ENCODE measurements around the gene FASN.
A peak's percentile ranks its signal among the peaks of the same experiment; 100 is the strongest.
"Not testable (repeated sequence)": the region's sequence is repeated elsewhere in the genome, so short reads cannot be mapped to it uniquely, and the experiment has no call there.

Gene FASN

DNA sequence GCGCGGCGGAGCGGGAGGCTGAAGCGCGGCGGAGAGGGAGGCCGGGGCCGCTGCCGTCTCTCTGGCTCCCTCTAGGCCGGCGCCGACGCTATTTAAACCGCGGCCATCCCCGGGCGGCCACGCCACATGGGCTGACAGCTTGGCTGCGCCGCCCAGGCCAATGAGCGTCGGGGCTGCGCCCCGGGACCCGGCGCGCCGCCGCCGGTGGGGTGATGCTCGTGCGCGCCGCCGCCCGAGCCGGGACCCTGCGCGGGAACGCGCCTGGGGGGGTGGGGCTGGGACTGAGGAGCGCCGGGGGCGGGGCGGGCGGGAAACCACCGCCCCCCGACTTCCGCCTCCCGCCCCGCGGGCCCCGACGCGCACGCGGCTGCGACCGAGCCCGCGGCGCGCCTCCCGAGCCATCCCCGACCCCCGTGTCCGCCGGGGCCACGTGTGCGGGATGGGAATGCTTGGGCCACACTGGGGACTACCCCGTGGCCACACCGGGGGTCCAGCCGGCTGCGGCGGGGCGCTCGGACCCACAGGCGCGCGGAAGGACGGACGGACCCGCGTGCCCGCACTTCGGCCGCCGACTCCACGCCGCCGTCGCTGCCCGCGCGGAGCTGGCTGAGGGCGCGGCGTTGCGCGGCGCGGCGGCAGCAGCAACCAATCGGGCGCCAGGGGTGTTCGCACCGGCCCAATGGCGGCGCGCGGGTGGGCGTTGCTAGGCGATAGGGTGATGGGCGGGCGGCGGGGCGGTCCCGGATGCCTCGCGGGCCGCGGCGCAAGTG lies at the start of gene FASN:
FASN (minus strand) TSS at position 68 of the 770 bp plus-strand sequence. CDS start 1,791 bp downstream, outside the sequence.
- peak; percentile 91 for DNase-seq (ENCODE audit: low read depth)

DNA sequence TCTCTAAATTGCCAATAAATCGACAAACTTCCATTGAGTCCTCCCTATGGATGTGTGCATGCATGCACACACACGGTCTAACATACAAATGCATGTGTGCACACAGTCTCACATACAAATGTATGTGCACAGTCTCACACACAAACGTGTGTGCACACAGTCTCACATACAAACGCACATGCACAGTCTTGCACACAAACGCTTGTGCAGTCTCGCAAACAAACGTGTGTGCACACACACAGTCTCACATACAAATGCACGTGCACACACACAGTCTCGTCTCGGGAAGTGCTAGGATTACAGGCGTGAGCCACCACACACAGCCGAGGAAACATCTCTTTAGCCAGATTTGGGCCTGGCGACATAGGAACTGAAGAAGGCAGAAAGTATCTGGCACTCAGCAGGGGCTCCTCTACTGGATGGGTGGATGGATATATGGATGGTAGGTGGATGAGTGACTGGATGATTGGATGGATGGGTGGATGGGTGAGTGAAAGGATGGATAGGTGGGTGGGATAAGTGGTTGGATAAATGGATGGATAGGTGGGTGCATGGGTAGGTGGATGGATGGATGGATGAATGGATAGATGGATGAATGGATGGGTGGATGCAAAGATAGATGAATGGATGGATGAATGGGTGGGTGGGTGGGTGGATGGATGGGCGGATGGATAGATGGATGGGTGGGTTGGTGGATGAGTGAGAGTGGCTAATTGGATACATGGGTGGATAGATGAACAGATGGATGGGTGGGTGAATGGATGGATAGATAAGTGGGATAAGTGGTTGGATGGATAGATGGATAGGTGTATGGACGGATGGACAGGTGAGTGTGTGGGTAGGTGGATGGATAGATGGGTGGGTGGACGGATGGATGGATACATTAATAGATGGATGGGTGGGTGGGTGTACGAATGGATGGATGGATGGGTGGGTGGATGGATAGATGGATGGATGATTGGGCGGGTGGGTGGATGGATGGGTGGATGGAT lies 48.9 kb upstream of the FASN start:
- no peak for DNase-seq (ENCODE audit: low read depth)

DNA sequence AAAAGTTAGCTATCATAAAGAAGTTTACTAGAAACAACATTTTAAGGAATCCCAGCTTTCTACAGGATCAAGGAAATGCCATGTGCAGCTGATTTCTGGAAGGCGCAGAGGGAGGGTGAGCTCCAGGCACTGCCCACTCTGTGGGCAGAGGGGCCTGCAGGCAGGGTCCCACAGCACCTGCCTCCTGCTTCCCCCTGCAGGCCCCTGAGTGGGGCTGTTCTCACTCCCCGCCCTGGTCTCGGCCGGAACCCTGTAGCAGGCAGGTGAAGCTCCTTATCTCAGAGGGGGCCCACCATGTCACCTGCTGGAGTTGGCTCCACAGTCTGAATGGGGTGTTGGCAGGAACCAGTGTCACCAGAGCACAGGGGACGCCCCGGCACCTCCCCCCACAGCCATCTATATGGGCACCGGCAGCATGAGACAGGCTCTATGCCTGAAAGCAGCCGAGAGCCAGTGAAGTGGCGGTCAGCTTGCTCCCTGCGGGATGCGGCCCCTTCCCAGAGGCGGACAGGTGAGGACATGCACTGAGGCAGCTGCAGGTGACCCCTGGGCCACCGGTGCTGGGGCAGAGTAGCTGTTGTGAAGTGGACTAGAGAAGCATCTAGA lies 47.6 kb upstream of the FASN start:
- DNase-seq (ENCODE audit: low read depth) = no peak

DNA sequence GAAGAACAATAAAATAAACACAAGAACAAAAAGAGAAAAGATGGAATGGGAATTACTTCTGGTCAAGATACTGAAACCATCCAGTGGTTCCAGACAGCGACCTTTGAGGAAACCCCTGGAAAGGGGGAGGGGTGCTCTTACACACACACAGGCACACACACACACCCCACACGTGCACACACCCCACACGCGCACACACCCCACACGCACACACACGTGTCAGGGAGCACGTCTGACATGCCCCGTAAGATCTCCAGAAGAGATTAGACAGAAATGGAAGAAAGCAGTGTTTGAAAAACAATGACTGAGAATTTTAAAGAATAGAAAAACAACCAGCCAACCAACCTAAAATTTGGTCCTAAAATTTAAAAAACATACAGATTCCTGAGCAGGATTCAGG lies 45.3 kb upstream of the FASN start:
- no peak for DNase-seq (ENCODE audit: low read depth)

DNA sequence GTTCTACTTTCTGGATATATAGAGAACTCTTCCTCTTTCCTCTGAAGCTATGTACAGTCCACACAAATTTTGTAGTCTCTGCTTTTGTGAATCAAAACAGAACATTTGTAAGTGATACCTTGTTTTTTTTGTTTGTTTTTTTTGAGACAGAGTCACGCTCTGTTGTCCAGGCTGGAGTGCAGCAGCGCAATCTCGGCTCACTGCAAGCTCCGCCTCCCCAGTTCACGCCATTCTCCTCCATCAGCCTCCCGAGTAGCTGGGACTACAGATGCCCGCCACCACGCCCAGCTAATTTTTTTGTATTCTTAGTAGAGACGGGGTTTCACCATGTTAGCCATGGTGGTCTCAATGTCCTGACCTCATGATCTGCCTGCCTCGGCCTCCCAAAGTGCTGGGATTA lies 41.9 kb upstream of the FASN start:
- DNase-seq (ENCODE audit: low read depth) = not testable (repeated sequence)

DNA sequence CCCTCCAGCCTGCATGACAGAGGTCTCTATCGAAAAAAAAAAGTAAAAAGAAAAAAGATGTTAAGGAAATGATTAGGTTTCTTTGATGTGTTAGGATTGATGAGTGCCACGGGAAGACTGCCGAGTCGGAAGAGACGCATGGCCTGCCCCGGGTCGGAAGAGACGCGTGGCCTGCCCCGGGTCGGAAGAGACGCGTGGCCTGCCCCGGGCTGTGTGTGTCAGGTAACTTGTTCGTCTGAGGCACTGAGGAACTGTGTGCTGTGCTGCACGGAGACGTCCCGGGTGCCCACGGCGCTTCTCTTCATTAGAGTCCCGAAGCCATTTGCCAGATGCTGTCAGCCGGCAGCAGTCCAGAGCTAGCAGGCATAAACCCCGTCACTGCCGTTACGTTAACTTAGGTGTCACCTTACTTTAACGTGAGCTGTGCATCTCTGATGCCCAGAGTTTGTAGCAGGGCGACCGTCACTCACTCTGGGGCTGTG lies 40.5 kb upstream of the FASN start:
- DNase-seq (ENCODE audit: low read depth) = no peak

DNA sequence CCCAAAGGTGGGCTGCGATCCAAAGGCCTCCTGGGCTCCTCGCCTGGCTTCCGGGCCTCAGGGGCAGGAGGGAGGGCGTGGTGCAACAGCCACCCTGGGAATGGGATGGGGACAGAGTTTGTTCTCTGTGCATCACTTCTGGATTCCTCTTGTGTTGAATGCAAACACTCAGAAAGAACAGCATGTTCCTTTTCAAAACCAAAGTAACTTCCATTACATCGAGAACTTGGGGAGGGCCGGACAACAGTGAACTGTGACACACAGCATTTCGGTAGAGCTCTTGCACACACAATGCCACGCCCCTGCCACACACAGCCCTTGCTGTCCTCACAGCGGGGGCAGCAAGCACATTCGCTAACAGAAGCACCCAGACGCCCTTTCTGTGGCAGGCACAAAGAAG lies 36.1 kb upstream of the FASN start:
- DNase-seq (ENCODE audit: low read depth) = no peak

DNA sequence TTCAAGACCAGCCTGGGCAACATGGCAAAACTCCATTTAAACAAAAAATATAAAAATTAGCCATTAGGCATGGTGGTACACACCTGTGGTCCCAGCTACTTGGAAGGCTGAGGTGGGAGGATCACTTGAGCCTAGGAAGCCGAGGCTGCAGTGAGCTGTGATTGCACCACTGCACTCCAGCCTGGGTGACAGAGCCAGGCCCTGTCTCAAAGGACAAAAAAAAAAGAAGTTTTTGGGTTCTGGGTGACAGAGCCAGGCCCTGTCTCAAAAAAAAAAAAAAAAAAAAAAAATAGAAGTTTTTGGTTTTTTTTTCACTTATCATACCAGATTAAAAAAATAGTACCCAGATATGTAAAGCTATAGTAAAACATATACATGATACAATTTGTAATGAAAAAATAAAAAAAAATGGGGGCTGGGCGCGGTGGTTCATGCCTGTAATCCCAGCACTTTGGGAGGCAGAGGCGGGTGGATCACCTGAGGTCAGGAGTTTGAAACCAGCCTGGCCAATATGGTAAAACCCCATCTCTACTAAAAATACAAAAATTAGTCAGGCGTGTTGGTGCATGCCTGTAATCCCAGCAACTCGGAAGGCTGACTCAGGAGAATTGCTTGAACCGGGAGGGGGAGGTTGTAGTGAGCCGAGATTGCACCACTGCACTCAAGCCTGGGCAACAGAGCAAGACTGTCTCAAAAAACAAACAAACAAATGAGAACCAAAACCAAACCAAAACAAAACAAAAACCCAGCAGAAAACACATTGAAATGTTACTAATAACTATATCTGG lies 35.3 kb upstream of the FASN start:
- DNase-seq (ENCODE audit: low read depth) = not testable (repeated sequence)

DNA sequence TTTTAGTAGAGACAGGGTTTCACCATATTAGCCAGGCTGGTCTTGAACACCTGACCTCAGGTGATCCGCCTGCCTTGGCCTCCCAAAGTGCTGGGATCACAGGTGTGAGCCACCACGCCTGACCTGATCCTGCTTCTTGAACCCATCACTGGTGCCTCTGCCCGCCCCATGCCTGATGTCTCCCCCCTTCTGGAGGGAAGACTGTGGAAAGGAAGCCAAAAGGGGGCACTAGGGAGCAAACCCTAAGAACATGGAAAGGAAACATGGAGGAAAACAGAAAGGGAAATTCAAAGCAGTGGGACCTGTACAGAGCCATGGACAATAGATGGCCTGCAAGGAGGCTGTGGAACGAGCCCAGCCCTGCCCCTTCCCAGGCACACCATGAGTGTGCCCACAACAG lies 31.1 kb upstream of the FASN start:
- DNase-seq (ENCODE audit: low read depth) = no peak

DNA sequence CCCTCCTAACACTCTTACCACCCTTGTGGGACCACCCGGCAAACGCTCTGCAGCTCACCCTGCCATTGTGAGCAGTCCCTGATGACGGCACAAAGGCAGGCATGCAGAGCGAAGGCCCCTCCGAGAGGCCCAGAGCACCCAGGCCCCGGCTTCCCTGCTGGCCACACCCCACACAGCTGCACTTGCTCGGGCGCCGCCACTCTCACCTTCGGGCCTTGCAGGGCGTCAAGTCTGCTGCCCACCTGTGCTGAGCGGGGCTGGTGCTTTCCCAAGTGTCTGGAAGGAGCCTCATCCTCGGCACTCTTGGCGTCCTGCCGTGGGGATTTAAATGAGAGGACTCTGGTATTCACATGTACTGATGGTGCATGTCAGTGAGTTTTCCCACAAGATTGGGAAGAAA lies 30.3 kb upstream of the FASN start:
- DNase-seq (ENCODE audit: low read depth) = no peak

DNA sequence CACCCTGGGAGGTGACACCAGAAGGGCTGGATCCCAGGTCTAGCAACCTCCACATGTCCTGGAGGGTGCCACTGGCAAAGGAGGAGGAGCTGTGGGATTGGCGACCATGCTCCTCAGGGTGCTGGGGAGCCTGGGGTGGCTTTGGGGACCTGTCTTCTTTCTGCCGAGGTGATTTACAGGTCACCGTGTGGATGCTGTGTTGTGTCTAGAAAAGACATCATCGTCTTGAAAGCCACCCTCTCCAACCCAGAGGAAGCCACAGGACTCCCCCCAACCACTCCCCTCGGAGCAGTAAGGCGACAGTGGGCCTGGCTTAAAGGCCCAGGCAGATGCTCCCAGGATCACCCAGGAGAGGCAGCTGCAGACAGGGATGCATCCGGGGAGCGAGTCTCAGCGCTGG lies 29.7 kb upstream of the FASN start:
- no peak for DNase-seq (ENCODE audit: low read depth)

DNA sequence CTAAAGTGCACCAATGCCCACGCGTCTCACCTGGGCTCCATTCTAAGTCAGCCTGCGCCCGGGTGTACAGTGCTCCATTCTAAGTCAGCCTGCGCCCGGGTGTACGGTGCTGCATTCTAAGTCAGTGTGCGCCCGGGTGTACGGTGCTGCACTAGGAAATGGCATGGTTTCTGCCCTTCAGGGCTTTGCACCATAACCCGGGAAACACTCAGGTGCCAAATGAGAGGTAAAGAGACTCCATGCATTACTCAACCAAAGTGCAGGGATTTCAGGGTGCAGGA lies 29.2 kb upstream of the FASN start:
- no peak for DNase-seq (ENCODE audit: low read depth)

DNA sequence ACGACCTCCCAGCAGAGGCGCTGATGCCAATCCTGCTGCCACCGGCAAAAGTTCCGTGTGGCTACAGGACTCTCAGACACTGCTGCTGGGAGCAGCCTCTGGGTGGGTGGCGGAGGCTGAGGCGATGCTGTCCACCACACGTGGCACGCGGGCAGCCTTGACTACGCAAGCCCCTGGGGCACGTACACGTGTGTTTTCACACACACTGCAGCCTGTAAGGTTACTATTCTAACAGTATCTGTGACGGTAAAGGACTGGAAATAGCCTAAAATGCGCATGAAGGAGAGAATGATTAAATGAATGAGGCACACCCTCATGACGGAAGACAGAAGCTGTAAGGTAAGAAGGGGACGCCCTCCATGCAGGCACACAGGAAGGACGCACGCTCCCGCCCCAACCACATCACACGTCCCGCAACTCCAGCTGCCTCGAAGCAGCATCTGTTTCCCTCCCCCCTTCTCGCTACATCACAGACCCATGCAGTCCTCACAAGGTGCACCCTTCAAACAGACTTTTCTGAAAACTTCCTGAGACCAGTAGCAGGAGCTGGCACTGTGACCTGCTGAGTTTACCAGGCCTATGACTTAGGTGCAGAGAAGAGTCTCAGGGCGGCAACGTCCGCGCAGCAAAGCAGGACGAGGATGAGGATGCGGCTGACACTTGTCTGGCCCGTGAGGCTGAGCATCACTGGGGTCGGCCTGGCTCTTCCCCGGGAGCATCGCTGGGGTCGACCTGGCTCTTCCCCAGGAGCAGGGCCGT lies 28.7 kb upstream of the FASN start:
- DNase-seq (ENCODE audit: low read depth) = peak; percentile 52

DNA sequence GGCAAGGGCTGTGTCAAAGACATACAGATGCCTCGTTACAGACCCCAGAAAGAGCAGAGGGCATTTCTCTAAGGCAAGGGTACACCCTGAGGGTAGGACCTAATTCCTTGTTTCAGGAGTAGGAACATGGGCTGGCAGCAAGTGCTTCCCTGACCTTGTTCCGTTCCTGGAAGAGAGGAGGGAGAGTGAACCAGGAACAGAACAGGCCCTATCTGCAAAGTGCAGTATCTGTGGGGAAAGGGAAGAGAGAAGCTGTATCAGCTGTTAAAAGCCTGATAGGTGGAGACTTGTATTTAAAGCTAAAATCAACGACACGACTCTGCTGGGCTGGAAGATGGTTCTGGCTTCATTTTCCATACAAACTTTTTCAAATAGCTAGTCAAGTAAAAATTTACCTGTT lies 26.1 kb upstream of the FASN start:
- no peak for DNase-seq (ENCODE audit: low read depth)

DNA sequence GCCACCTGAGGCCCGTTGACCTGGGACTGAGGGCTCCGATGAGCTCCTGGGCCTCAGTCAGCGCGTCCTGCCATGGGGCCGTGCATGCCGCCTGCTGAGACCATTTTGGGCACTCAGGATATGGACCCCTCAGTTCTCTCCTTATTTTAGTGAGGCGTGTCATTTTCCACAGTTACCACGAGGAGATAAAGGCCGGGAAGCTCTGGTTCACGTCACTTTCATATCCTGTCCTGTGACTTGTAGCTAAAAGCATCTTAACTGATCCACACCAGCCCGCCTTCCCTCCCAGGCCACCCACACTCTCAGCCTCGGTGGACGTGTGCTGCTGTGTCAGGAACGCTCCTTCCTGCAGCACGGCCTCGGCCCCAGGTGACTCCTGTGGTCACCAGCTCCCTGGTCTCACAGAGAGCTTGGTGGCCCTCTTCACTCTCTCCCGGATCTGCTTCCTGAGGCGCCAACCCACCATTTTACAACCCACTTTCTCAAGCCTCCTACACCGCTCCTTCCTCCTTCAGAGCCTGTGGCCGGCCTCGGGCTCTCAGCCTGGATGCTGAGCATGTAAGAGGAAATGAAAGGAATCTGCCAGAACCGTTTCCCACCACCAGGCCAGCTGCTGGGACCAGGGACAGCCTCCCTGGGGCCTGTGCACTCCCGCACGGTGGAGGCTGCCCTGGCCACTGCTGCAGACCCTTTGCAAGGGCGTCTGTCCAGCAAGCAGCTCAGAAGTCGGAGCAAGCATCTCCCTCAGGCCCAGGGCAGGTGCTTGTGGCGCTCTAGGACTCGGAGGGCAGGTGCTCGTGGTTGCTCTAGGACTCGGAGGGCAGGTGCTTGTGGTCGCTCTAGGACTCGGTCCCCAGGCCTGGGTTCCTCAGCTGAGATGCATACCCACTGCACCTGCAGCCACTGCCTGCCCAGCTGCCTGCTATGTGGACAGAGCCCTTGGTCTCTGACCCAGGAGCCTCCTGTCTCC lies 23.9 kb upstream of the FASN start:
- no peak for DNase-seq (ENCODE audit: low read depth)

DNA sequence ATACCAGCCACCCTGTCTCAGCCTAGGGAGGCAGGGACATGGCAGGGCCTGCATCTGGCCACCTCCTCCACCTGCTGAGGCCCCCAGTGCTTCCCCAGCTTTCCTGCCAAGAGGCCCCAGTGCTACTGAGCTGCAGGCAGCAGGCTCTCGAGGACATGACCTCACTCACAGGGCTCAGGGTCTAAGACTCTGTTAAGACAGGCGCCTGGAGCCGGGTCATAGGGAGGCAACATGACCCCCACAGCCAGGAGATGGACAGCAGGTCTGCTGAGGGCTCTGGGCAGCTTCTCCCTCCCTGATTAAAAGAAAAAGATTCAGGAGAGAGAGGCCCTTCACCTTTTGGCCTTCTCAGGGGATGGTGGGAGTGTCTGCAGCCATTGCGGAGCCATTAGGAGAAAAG lies 23.2 kb upstream of the FASN start:
- DNase-seq (ENCODE audit: low read depth) = no peak

DNA sequence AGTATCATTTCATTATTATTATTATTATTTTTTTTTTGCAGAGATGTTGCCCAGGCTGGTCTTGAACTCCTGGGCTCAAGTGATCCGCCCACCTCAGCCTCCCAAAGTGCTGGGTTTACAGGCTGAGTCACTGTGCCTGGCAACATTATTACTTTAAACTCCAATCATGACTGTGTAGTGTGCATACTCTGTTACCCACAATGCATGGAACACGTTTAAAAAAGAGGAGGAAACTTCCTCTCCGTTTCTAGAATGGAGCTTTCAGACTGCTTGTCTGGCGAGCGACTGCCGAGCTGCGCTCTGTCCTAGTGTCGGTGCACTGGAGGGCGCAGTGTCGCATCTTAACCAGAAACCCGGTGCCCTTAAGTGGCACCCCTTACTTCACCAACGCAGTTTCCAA lies 22.1 kb upstream of the FASN start:
- no peak for DNase-seq (ENCODE audit: low read depth)

DNA sequence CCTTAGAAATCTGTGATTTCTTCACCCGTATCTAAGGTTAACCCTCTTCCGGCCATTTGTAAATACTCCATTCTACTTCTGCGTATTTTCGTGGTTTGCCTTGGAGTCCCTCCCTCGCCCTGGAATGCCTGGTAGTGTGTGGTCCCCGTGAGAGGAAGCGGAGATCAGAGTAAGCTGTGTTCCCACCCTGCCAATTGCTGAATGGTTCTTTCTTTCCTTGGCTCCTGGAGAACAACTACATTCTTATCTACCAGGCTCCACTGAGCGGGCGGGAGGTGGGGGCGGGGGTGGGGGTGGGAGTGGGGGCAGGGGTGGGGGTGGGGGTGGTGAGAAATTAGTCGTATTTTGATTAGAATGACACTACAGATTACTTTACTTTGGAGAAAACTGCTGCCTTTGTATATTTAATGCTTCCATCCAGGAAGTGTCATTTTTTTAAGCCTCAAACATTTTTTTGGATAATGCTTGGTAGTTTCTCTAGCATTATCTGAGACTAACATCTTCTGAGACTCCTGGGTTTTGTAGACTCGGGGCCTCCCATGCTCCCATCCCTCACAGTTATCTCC lies 20.9 kb upstream of the FASN start:
- no peak for DNase-seq (ENCODE audit: low read depth)

DNA sequence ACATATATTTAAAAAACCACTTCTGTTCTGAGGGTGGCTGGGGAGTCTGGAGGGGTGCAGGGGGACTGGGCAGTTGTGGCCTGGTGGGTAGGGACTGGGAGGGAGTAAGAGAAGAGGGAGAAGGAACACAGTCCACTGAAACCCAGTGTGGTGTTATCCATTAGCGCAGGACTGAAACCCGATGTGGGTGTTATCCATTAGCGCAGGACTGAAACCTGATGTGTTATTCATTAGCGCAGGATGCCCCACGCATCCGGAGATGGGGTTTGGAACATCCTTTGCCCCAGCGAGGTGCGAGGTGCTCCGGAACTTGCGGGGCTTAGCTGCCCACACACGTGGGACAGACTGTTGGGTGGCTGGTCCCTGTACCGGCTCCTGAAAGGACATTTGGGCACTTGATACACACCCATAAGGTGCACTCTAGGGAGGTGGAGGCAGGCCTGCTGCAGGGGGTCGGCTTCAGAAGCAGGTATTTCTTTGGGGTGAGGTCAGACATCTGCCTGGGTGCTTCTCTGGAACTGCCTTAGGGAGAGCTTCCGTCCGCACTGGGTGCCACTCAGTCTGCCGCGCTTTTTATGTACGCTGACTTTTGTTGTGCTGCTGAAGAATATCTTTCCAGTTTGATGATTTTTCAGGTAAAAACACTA lies 20.3 kb upstream of the FASN start:
- no peak for DNase-seq (ENCODE audit: low read depth)
